GM18520 (cell line): ENCODE measurements around the gene LRRC8E.
"Not testable (repeated sequence)": the region's sequence is repeated elsewhere in the genome, so short reads cannot be mapped to it uniquely, and the experiment has no call there.

Experiments used
- ATAC-seq: cut with Tn5 transposase; IDR thresholded peaks from one replicate; pipeline ENCODE4 v1.9.1; 2021; ENCODE audit not compliant: unreplicated experiment

LRRC8E gene

DNA sequence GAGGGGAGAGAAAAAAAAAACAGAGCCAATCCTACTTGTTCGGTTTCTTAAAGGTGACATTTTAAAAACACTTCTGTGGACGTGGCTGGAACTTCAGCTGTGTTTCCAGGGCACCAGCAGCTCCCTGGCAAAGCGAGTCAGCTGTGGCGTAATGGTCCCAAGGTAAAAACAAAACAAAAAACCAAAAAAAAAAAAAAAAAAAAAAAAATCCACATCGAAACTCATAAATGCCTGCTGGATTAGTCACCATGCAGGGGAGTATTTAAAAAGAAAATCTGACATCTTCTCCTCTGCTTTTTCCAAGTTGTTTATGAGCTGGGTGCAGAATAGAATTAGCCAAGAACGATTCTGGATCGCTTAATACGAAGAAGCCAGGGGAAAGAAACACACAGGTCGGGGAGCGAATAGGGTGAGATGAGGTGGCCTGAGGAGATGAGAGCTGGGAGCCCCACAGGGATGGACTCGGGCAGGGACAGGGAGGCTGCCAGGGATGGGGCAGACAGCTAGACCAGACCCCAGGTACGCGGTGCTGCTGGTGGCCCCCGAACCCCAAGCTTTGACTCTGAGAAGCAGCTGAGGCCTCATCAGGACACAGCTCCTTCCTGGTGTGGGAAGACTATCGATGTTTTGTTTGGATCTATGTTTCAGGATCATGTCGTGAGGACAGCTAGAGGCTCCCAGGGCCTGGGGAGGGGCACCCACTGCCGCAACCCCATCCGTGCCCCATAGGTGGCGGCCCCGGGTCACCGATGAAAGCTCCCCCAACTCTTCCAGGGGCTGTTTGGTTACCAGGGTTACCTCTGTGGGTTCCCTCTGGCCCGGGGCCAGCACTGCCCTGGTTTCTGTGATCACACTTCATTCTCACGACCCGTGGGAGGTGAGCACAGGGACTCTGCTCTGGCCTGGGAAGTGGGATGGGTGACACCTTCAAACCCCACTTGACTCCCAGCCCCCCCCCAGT is 40.7 kb downstream of the LRRC8E start:
- ATAC-seq: no peak

DNA sequence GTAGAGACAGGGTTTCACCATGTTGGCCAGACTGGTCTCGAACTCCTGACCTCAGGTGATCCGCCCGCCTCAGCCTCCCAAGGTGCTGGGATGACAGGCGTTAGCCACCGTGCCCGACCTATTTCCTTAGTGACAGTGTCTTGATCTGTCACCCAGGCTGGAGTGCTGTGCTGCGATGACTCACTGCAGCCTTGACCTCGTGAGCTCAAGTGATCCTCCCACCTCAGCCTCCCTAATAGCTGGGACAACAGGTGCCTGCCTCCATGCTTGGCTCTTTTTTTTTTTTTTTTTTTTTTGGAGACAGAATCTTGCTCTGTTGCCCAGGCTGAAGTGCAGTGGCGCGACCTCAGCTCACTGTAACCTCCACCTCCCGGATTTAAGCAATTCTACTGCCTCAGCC is 41.7 kb downstream of the LRRC8E start:
- not testable (repeated sequence) for ATAC-seq

DNA sequence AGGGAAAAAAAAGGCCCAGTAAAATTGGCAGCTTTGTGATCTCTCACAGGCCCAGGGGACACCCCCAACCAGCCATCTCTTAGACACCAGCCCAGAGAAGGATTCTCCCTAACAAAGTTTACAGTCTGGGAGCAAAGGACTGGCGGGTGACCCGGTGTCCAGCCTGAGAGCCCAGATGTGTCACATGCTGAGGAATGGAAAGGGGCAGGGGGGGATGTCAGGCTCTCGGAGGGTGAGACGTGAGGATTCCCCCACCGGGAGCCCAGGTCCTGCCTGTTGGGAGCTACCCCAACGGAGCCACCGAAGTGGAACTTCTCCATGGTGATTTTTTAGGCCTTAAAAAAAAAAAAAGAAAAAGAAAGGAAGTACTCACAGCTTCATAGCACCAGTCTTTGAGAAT is 42.5 kb downstream of the LRRC8E start:
- ATAC-seq: no peak

DNA sequence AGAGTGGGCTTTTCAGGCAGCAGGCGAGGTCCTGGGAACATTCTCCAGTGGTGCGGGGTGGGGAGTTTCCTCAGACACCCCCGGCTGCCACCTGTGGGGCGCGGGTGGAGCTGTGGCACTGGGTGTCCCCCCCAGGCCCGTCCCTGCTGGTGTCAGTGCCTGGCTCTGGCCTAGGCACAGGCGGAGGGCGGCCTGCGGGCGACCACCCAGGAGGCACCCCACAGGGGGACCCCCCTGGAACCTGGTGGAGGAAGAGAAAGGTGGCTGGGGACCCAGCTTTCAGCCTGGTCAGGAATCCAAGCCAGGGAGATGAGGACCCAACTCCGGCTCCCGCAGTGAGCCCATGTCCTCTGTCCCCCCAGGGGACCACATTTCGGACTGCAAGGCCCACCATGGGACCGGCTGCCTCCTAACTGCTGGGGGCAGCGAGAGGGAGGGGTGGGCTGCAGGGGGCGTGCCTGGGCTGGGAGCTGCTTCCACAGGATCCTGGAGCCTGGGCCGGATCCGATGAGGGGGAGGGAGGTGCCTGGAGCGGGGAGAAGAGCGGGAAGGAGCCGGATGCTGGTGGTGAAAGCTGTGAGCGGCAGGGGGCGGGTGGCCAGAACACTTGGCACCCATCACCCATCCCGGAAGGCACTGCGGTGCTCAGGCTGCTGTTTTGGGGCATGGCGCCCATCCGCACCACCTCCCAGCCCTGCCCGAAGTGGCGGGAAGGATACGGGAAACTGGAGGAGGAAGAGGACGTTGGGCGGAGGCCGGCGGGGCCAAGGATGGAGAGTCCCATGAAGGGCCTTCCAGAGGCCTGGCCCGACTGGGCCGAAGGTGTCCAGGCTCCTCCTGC is 43.1 kb downstream of the LRRC8E start:
- no peak for ATAC-seq

DNA sequence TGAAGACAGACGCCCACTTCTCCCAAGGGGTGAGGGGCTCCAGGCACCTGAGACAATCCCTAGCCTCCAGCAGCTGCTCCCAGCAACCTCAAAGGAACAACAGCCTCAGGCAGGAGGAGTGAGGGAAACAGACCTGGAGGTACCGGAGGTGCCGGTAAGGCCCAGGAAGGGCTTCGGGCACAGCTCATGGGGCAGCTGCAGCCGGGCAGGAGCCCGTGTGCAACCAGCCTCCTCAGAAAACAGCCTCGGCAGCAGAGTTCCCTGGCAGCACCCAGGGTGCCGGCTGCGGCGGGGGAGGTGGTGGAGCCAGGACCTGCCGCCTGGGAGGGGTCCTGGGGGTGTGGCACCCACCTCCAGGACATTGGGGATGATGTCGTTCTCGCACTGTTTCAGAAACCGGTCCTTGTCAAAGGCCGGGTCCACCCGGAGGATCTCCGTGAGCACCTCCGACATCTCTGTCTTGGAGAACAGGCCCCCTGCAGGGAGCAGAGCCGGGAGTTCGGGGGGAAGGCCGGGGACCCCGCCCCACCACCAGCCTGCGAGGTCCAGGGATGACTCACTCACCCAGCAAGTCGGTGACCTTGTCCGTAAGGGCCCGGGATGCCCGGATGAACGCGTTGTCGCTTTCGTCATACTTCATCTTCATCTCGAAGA is 44.1 kb downstream of the LRRC8E start:
- no peak for ATAC-seq

DNA sequence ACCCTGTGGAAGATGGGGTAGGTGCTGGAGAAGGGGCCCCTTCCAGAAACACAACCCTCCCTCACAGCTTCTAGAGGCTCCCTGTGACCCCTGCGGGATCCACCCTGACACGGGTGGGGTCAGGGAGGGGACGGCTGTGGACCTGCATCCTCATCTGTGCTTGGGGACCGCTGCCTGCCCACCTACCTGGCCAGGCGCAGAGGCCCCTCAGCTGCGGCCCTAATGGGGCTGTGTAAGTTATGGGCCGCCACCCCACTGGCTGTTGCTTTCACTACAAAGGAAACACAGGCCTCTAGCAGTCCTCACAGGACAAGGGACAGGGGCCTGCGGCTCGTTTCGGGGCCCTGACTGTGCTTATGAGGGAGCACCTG is 44.6 kb downstream of the LRRC8E start:
- ATAC-seq: no peak

DNA sequence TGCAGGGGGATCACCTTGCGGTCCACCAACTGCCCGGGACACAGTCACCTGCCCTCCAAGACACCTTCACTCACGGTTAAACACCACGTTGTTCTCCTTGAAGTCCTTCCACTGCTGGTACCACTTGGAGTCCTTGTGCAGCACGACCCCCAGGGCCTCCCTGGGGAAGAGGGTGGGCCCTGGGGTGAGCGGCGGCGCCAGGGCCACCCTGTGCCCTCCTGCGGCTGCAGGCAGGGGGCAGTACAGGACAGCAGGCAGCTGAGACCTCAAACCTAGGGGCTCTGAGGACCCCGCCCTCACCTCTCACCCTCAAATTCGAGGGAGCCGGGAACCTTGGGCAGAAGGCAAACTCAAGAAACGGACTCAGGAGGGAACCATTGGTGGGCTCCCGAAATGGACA is 45.1 kb downstream of the LRRC8E start:
- ATAC-seq: no peak

DNA sequence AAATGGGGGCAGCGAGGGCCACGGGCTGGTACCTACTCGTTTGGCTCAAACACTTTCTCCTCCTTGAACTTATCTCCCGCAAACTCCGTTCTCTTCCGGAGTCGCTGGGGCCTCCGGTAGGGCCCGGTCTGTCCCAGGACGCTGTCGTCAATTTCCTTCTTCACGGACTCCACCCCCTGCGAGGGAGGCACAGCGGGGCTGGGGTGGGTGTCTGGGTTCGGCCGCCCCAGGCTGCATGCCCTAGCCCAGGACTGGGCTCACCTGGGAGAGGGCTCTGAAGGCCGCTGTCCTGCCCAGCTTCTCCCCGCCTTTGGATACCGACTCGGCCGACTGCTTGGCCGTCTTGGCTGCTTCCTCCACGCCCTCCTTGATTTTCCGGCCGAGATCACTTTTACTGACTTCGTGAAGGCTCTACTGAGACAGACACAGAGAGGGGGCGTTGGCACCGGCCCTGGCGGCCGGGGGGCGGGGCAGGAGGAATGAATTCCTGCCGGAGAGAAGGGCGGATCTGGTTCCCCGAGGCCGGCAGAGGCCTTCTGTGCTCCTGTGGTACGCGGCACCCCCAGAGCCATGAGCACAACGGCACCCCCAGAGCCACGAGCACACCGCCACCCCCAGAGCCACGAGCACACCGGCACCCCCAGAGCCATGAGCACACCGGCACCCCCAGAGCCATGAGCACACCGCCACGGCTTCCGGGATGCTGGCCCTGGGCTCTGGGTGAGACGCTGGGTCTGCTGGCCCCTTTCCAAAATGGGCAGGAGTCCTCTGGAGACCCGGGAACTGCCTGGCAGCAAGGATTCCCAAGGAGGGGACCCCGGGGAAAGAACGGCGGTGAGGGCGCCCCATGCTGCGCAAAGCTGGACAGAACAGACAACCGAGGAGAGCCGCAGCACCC is 45.8 kb downstream of the LRRC8E start:
- ATAC-seq: no peak

DNA sequence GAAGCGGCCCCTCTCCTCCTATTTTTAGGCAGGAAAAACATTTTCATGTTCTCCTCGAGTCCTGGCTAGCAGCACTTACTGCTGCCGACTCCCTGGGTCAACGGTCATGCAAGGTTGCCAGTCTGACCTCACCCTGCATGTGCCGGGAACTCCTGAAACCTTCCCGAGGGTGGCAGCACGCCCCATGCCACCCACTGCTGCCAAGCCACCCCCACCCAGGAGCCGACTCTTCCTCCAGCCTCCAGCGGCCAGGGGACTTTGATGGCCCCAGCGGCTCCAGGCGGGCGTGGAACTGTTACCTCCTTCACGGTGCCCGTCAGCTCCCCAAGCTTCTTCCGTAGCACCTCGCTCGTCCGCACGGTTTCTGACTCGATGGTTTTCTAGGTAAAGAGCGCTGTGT is 46.5 kb downstream of the LRRC8E start:
- no peak for ATAC-seq

DNA sequence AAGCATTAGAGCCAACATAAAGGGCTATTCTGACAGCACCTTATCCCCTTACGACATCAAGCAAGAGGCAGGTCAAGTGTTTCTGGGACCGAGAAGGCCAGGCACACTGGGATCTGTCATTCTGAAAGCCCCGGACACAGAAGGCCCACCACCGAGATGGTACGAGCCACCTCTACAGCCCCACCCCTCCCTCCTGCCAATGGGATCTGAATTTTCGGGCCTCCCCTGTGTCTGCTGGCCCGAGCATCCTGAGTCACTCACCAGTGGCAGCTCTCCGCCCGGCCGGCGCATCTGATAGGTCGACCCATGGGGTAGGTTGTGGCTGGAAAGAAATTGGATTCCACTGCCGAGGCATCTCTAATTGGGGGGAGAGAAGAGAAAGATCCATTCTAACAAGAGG is 52.5 kb downstream of the LRRC8E start:
- ATAC-seq: no peak

DNA sequence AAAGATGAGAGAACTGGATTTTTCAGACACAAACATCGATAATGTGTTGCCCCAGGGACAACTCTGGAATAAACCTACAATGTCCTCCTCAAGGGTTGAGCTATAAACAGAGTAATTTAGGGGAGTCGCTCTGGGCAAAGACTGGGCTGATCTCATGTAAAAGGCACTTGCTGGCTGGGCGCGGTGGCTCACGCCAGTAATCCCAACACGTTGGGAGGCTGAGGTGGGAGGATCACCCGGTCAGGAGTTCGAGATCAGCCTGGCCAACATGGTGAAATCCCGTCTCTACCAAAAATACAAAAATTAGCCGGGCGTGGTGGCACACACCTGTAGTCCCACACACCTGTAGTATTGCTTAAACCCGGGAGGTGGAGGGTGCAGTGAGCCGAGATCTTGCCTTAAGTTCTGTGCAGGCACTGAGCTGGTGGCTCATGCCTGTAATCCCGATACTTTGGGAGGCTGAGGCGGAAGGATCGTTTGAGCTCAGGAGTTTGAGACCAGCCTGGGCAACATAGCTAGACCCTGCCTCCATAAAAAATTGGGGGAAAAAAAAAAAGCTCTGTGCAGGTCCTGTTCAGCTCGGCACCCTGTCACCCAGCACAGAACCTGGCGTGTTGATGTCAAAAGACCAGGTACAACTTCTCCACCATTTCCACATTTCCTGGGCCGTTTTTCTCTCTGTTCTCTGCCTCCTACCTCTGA is 53.7 kb downstream of the LRRC8E start:
- no peak for ATAC-seq

DNA sequence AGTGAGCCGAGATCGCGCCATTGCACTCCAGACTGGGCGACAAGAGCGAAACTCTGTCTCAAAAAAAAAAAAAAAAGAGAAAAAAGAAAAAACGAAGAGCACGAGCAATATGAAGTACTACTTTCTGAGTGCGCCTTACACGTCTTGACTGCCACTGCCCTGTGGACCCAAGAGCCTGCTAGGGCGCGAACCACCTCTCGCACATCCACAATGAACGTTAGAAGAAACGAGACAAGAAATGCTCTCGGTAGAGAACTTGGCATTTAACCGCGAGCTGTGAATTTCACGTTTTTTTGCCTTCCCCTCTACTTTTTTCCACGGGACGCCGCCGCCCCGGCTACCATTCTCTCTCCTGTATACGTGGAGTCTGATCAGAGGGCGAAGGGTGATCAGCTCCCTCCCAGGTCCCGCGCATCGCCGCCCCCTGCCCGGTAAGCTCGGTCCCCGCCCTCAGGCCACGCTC is 54.7 kb downstream of the LRRC8E start:
- ATAC-seq: no peak

DNA sequence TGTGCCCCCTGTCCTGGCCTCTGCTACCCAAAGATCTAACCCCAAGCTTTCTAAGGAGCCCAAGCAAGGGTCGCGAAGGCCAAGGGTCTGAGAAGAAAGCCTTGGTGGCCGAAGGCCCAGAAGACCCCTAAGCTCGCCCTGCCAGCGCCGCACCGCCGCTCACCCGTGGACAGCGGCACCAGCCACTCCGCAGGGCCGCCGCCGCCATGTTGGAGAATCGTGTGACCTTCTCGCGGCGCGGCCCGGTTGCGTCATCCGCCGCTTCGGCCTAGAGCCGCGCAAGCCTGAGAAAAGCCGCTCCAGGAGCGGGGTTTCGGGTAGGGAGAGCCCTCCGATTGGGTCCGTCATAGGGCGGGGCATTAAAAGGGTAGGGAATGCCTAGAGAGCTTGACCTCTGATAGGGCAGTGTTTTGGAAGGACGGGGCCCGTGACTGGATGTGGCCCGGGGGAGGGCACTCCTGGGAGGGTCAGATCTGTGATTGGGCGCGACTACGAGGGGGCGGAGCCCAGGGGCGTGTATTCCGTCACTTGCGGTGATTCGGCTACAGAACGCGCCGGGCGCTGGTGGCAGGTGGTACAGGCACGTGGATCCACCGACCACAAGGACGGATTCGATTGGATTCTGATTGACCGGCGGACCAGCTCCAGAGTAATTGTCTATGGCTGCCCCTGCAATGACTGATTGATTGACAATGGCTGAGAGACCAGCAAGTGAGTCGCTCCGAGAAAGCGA is 55.3 kb downstream of the LRRC8E start, which contains the start of gene TIMM44:
Gene TIMM44, minus strand, starts transcription at position 223 of the 733 bp plus-strand sequence. Its CDS starts 15 bp downstream, at position 208.
- ATAC-seq: peak; percentile 93

DNA sequence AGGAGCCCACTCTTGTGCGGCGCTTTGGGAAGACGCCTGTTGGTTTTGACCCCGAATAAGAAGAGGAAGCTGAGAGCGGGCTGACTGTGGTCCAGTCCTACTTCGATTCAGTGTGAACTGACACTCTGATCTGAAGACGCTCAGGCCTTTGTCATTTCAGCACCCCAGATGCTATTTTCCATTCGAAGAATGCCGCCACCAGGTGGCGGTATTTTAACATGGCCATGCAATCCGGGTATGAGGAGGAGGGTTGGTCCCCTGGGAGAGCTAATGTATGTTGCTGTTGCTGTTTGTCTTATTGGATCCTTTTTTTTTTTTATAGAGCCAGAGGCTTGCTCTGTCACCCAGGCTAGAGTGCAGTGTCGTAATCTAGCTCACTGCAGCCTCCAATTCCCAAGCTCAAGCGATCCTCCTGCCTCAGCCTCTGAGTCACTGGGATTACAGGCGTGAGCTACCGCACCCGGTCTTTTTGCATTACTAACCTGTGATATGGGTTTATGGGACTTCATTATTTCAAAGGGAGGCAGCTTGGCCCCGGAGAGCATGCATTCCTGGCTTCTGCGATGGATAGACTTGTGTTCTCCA is 56.0 kb downstream of the LRRC8E start:
- peak; percentile 15 for ATAC-seq

DNA sequence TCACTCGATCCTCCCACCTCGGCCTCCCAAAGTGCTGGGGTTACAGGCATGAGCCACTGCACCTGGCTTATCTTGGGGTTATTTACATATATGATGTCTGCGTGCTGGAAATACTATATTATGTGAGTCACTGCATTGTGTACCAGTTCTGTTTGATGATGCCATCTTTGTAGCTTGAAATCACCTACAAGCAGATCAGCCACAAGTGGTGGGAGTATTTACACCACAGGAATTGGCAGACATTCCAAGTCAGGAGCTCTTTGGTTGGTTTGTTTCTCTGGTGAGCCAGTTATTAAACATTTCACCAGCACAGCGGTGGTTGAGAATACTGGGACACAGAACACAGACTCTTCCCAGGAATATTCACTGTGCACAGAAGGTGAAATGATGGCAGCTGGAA is 59.6 kb downstream of the LRRC8E start:
- ATAC-seq: no peak
